Measurements from ENCODE around the gene SLC7A10.
"Not testable (repeated sequence)": the region's sequence is repeated elsewhere in the genome, so short reads cannot be mapped to it uniquely, and the experiment has no call there.

The SLC7A10 gene

GRCh38 chr19:33227242-33227650 is 1.6 kb upstream of the SLC7A10 start:
- H3K4me3 ChIP-seq (ENCODE audit: low read depth, low read length), result peak overlapping the region; percentile 56
- no peak overlapping the region for H3K27ac ChIP-seq (ENCODE audit: low read depth, low read length)
- H3K36me3 ChIP-seq (ENCODE audit: control insufficient read depth, insufficient read depth, low read length), result no peaks in the 10 kb centered on the region
- H3K27me3 ChIP-seq (ENCODE audit: control insufficient read depth, insufficient read depth, low read length), result peaks cover 56% of the 10 kb centered on the region
- H3K9me3 ChIP-seq (ENCODE audit: control insufficient read depth, insufficient read depth, low read depth, low read length), result peaks cover 22% of the 10 kb centered on the region
- no peak overlapping the region for H3K9ac ChIP-seq (ENCODE audit: low read length)
- peaks cover 7% of the 10 kb centered on the region; the same call in 1 of the 2 replicates for H3K4me1 ChIP-seq (ENCODE audit: control insufficient read depth, insufficient read depth, low read length)

DNA sequence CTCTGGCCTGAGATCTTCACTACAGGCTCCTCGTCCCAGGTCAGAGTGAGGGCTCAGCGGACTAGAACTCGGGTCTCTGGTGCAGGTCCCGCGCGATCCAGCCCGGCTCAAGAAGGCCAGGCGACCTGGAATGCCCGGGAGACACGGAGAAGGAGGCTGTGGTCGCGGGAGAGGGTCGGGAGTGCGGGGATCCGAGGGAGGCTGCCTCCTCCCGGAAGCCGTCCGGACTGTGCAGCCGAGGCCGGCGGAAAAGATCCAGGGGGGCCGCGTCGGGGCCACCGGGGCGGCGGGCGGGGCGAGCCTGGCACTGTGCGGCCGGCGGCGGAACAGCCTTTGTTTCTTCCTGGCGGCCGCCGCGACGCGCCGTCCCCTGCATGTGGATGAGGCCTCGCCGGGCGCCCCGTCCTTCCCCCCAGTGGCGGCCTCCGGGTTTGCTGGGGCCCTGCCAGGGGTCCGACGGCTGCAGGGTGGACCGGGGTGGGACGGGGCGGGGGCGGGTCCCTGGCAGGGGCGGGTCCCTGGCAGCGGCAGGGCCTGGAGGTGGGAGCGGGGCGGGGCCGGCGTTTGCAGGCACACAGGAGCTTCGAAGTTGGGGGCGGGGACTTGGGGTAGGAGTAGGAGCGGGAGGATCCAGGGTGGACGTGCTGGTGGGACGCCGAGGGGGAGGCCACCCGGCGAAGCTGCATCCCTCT is 1.0 kb upstream of the SLC7A10 start:
- peak overlapping the region; percentile 42 for H3K9ac ChIP-seq (ENCODE audit: low read length)
- peaks cover 22% of the 10 kb centered on the region for H3K9me3 ChIP-seq (ENCODE audit: control insufficient read depth, insufficient read depth, low read depth, low read length)
- peak overlapping the region; percentile 63 for H3K4me3 ChIP-seq (ENCODE audit: low read depth, low read length)
- H3K27ac ChIP-seq (ENCODE audit: low read depth, low read length), result no peak overlapping the region
- H3K4me1 ChIP-seq (ENCODE audit: control insufficient read depth, insufficient read depth, low read length), result peaks cover 7% of the 10 kb centered on the region; the same call in 1 of the 2 replicates
- no peaks in the 10 kb centered on the region for H3K36me3 ChIP-seq (ENCODE audit: control insufficient read depth, insufficient read depth, low read length)
- H3K27me3 ChIP-seq (ENCODE audit: control insufficient read depth, insufficient read depth, low read length), result peaks cover 56% of the 10 kb centered on the region

- Histone ChIP-seq H3K9ac (ENCODE audit: low read length) (no peak overlapping the region), H3K4me1 (ENCODE audit: control insufficient read depth, insufficient read depth, low read length) (peaks cover 7% of the 10 kb centered on the region; the same call in 1 of the 2 replicates), H3K27ac (ENCODE audit: low read depth, low read length) (no peak overlapping the region), H3K27me3 (ENCODE audit: control insufficient read depth, insufficient read depth, low read length) (peaks cover 59% of the 10 kb centered on the region), H3K36me3 (ENCODE audit: control insufficient read depth, insufficient read depth, low read length) (no peaks in the 10 kb centered on the region), H3K4me3 (ENCODE audit: low read depth, low read length) (peak overlapping the region; percentile 60), H3K9me3 (ENCODE audit: control insufficient read depth, insufficient read depth, low read depth, low read length) (peaks cover 22% of the 10 kb centered on the region)
Observed at GRCh38 chr19:33224694-33225457, 774 bp downstream of the SLC7A10 start.

- not testable (repeated sequence) for H3K4me3 ChIP-seq (ENCODE audit: low read depth, low read length); H3K4me1 ChIP-seq (ENCODE audit: control insufficient read depth, insufficient read depth, low read length); H3K36me3 ChIP-seq (ENCODE audit: control insufficient read depth, insufficient read depth, low read length); H3K27ac ChIP-seq (ENCODE audit: low read depth, low read length); H3K9me3 ChIP-seq (ENCODE audit: control insufficient read depth, insufficient read depth, low read depth, low read length); H3K9ac ChIP-seq (ENCODE audit: low read length)
- peaks cover 51% of the 10 kb centered on the region for H3K27me3 ChIP-seq (ENCODE audit: control insufficient read depth, insufficient read depth, low read length)
Observed at GRCh38 chr19:33222255-33222654, 3.4 kb downstream of the SLC7A10 start.

DNA sequence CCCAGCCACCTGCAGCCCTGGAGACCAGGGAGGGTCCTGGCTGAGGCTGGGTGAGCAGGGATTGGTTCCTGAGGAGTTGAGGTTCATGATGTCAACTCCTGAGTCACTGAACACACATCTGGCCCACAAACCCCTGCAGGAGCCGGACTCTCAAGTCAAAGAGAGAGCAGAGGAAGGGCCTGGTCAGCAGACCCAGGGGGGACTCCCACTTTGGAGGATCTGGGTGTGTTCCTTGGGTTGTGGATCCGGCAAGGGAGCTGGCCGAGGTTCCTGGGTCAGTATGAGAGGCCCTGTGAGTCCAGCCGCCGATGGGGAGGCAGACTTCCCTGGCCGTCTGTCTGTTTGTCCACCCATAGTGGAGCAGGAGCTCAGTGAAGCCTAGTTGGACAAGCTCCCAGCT is 4.0 kb downstream of the SLC7A10 start:
- peaks cover 7% of the 10 kb centered on the region; the same call in 1 of the 2 replicates for H3K4me1 ChIP-seq (ENCODE audit: control insufficient read depth, insufficient read depth, low read length)
- H3K9ac ChIP-seq (ENCODE audit: low read length), result no peak overlapping the region
- H3K27ac ChIP-seq (ENCODE audit: low read depth, low read length), result no peak overlapping the region
- no peak overlapping the region for H3K4me3 ChIP-seq (ENCODE audit: low read depth, low read length)
- H3K27me3 ChIP-seq (ENCODE audit: control insufficient read depth, insufficient read depth, low read length), result peaks cover 45% of the 10 kb centered on the region
- H3K9me3 ChIP-seq (ENCODE audit: control insufficient read depth, insufficient read depth, low read depth, low read length), result no peaks in the 10 kb centered on the region
- no peaks in the 10 kb centered on the region for H3K36me3 ChIP-seq (ENCODE audit: control insufficient read depth, insufficient read depth, low read length)

DNA sequence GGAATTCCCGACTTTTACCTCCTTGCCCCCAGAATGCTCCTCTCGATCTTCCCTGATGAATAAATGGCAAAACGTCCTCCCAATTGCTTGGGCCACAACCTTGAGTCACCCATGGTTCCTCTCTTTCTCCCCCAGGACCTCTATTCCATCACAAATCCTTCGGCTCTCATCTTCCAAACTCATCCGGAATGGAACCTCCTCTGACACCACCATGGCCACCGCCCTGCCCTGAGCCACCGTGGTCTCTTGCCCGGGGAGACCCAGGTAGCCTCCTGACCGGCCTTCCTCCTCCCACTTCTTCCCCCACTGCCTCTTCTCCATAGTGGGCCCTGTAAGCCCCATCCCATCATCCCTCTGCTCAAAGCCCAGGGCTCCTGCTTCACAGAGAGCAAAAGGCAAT is 4.9 kb downstream of the SLC7A10 start:
- Histone ChIP-seq H3K9ac (ENCODE audit: low read length) (no peak overlapping the region), H3K9me3 (ENCODE audit: control insufficient read depth, insufficient read depth, low read depth, low read length) (no peaks in the 10 kb centered on the region), H3K27ac (ENCODE audit: low read depth, low read length) (no peak overlapping the region), H3K4me3 (ENCODE audit: low read depth, low read length) (no peak overlapping the region), H3K27me3 (ENCODE audit: control insufficient read depth, insufficient read depth, low read length) (peaks cover 36% of the 10 kb centered on the region), H3K36me3 (ENCODE audit: control insufficient read depth, insufficient read depth, low read length) (no peaks in the 10 kb centered on the region), H3K4me1 (ENCODE audit: control insufficient read depth, insufficient read depth, low read length) (peaks cover 5% of the 10 kb centered on the region; the same call in 1 of the 2 replicates)

DNA sequence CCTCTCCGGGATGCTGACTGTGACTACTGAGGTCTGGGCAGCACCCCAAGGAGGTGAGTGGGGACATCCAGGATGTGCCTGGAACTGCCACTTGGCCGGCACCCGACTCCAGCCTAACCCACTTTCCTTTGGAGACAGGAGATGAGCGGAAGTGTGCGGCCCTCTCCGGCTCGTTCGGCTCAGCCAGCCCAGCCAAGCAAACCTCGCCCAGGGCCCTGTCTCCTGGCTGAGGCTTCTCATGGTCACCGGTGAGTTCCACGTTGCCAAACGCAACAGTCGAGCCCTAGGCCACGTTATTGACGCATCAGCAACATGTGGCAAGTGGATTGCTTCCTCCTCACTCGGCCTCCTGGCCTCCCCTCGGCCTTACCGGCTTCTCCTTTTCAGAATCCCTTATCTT is 5.5 kb downstream of the SLC7A10 start:
- peaks cover 5% of the 10 kb centered on the region; the same call in 1 of the 2 replicates for H3K4me1 ChIP-seq (ENCODE audit: control insufficient read depth, insufficient read depth, low read length)
- H3K27me3 ChIP-seq (ENCODE audit: control insufficient read depth, insufficient read depth, low read length), result peaks cover 30% of the 10 kb centered on the region
- H3K4me3 ChIP-seq (ENCODE audit: low read depth, low read length), result no peak overlapping the region
- H3K9ac ChIP-seq (ENCODE audit: low read length), result no peak overlapping the region
- H3K27ac ChIP-seq (ENCODE audit: low read depth, low read length), result no peak overlapping the region
- no peaks in the 10 kb centered on the region for H3K9me3 ChIP-seq (ENCODE audit: control insufficient read depth, insufficient read depth, low read depth, low read length)
- H3K36me3 ChIP-seq (ENCODE audit: control insufficient read depth, insufficient read depth, low read length), result no peaks in the 10 kb centered on the region

DNA sequence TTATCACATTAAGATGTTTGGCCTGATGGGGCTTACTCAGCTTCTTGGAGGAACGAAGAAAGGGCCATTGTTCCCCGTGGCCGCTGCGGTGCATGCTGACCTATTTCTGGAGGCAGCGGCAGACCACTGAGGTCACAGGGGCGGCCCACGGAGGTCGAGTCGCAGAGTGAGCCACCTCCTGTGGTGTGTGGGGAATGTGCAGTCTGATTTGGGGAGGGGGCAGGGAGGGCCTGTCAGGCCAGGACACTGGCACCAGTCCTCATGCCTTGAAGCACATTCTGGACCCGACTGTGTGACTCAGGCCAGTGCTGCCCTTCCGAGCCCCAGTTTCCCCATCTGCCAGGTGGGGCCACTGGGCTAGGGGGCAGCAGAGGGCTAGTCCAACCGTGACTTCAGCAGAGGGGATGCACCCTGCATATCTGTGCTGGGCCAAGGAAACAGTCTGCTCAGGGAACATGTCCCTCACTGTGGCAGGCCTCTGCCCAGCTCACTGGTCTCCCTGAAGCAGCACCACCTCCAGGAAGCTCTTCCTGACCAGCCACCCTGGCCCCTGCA is 6.3 kb downstream of the SLC7A10 start:
- peaks cover 23% of the 10 kb centered on the region for H3K27me3 ChIP-seq (ENCODE audit: control insufficient read depth, insufficient read depth, low read length)
- H3K4me3 ChIP-seq (ENCODE audit: low read depth, low read length), result no peak overlapping the region
- no peak overlapping the region for H3K9ac ChIP-seq (ENCODE audit: low read length)
- peaks cover 5% of the 10 kb centered on the region; the same call in 1 of the 2 replicates for H3K4me1 ChIP-seq (ENCODE audit: control insufficient read depth, insufficient read depth, low read length)
- H3K27ac ChIP-seq (ENCODE audit: low read depth, low read length), result no peak overlapping the region
- no peaks in the 10 kb centered on the region for H3K36me3 ChIP-seq (ENCODE audit: control insufficient read depth, insufficient read depth, low read length)
- H3K9me3 ChIP-seq (ENCODE audit: control insufficient read depth, insufficient read depth, low read depth, low read length), result no peaks in the 10 kb centered on the region

DNA sequence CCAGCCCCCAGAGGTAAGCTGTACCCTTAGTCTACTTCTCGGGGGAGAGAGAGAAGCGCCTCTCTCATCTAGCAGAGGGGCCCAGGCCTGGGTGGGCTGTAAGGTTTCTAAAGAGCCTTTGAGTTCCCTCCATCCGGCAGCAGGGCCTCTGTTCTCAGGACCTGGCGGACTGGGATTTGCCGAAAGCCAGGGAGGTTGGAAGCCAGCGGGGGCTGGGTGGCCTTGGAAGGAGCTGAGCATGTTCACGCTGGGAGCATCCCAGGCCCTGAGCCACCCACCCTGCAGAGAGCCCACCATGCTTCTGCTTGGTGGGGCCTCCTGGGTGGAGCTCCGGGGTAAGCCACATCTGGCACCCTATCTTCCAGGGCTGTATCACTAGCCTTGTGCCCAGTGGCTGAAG is 7.8 kb downstream of the SLC7A10 start:
- Histone ChIP-seq H3K27ac (ENCODE audit: low read depth, low read length) (no peak overlapping the region), H3K27me3 (ENCODE audit: control insufficient read depth, insufficient read depth, low read length) (peaks cover 10% of the 10 kb centered on the region; the same call in 1 of the 2 replicates), H3K9ac (ENCODE audit: low read length) (no peak overlapping the region), H3K9me3 (ENCODE audit: control insufficient read depth, insufficient read depth, low read depth, low read length) (no peaks in the 10 kb centered on the region), H3K4me3 (ENCODE audit: low read depth, low read length) (no peak overlapping the region), H3K4me1 (ENCODE audit: control insufficient read depth, insufficient read depth, low read length) (peaks cover 5% of the 10 kb centered on the region; the same call in 1 of the 2 replicates), H3K36me3 (ENCODE audit: control insufficient read depth, insufficient read depth, low read length) (no peaks in the 10 kb centered on the region)

DNA sequence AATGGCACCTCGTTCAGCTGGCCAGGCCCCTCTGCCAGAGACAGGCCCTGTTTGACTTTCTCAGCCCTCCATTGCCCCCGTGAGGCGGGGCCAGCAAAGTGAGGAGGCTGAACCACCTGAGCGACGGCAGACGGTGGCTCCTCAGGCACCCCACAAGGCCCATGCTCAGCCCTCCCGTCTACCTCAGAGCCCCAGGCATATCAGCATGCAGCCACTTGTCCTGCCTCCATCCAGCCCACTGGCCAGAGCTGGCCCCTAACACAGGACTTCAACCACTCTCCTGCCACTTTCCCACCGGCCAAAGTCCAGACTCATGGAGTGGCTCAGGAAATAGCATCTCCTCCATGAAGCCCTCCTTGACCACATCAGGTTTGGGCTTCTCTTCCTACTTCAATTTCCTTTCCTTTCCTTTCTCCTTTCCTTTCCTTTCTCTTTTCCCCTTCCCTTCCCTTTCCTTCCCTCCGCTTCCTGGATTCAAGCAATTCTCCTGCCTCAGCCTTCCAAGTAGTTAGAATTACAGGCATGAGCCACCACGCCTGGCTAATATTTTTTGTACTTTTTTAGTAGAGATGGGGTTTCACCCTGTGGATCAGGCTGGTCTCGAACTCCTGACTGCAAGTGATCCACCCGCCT is 9.3 kb downstream of the SLC7A10 start:
- H3K4me3 ChIP-seq (ENCODE audit: low read depth, low read length), result no peak overlapping the region
- peaks cover 5% of the 10 kb centered on the region; the same call in 1 of the 2 replicates for H3K4me1 ChIP-seq (ENCODE audit: control insufficient read depth, insufficient read depth, low read length)
- no peaks in the 10 kb centered on the region for H3K36me3 ChIP-seq (ENCODE audit: control insufficient read depth, insufficient read depth, low read length)
- no peak overlapping the region for H3K27ac ChIP-seq (ENCODE audit: low read depth, low read length)
- no peak overlapping the region for H3K9ac ChIP-seq (ENCODE audit: low read length)
- H3K27me3 ChIP-seq (ENCODE audit: control insufficient read depth, insufficient read depth, low read length), result peaks cover 9% of the 10 kb centered on the region; the same call in 1 of the 2 replicates
- H3K9me3 ChIP-seq (ENCODE audit: control insufficient read depth, insufficient read depth, low read depth, low read length), result no peaks in the 10 kb centered on the region
